Measurements from ENCODE around the gene PSMB3.
"Not testable (repeated sequence)": the region's sequence is repeated elsewhere in the genome, so short reads cannot be mapped to it uniquely, and the experiment has no call there.

PSMB3 gene

GRCh38 chr17:38715216-38715943 lies 37.2 kb upstream of the PSMB3 start:
- DNase-seq (ENCODE audit: extremely low read depth in 1 of 2, low read depth in 1 of 2) = no peak

- DNase-seq (ENCODE audit: extremely low read depth in 1 of 2, low read depth in 1 of 2) = no peak
These were observed 36.1 kb upstream of the PSMB3 start for GRCh38 chr17:38716368-38717005.

GRCh38 chr17:38717139-38717745 lies 35.3 kb upstream of the PSMB3 start:
- DNase-seq (ENCODE audit: extremely low read depth in 1 of 2, low read depth in 1 of 2) = no peak

- DNase-seq (ENCODE audit: extremely low read depth in 1 of 2, low read depth in 1 of 2) = no peak
These were observed 33.1 kb upstream of the PSMB3 start for GRCh38 chr17:38719289-38719942.

GRCh38 chr17:38719943-38720641 lies 32.4 kb upstream of the PSMB3 start:
- DNase-seq (ENCODE audit: extremely low read depth in 1 of 2, low read depth in 1 of 2) = no peak

GRCh38 chr17:38720941-38721340 lies 31.6 kb upstream of the PSMB3 start:
- no peak for DNase-seq (ENCODE audit: extremely low read depth in 1 of 2, low read depth in 1 of 2)

- DNase-seq (ENCODE audit: extremely low read depth in 1 of 2, low read depth in 1 of 2) = no peak
These were observed 30.7 kb upstream of the PSMB3 start for GRCh38 chr17:38721802-38722201.

GRCh38 chr17:38724337-38724988 lies 28.1 kb upstream of the PSMB3 start:
- no peak for DNase-seq (ENCODE audit: extremely low read depth in 1 of 2, low read depth in 1 of 2)

GRCh38 chr17:38725066-38725465 lies 27.5 kb upstream of the PSMB3 start:
- DNase-seq (ENCODE audit: extremely low read depth in 1 of 2, low read depth in 1 of 2) = no peak

- not testable (repeated sequence) for DNase-seq (ENCODE audit: extremely low read depth in 1 of 2, low read depth in 1 of 2)
These were observed 26.4 kb upstream of the PSMB3 start for GRCh38 chr17:38726145-38726544.

- no peak for DNase-seq (ENCODE audit: extremely low read depth in 1 of 2, low read depth in 1 of 2)
These were observed 24.8 kb upstream of the PSMB3 start for GRCh38 chr17:38727736-38728135.

GRCh38 chr17:38728290-38728831 lies 24.2 kb upstream of the PSMB3 start:
- DNase-seq (ENCODE audit: extremely low read depth in 1 of 2, low read depth in 1 of 2) = peak; percentile 31 to 43

- no peak for DNase-seq (ENCODE audit: extremely low read depth in 1 of 2, low read depth in 1 of 2)
These were observed 23.1 kb upstream of the PSMB3 start for GRCh38 chr17:38729368-38729885.

- DNase-seq (ENCODE audit: extremely low read depth in 1 of 2, low read depth in 1 of 2) = peak; percentile 51 to 80
These were observed 22.5 kb upstream of the PSMB3 start, which contains the start of gene CISD3 for GRCh38 chr17:38729886-38730525. TSS of gene CISD3 (plus strand) at chr17:38730341. CDS start at chr17:38730359, 18 bp downstream.

- no peak for DNase-seq (ENCODE audit: extremely low read depth in 1 of 2, low read depth in 1 of 2)
These were observed 21.8 kb upstream of the PSMB3 start for GRCh38 chr17:38730526-38731379.

- DNase-seq (ENCODE audit: extremely low read depth in 1 of 2, low read depth in 1 of 2) = no peak
These were observed 20.8 kb upstream of the PSMB3 start for GRCh38 chr17:38731526-38732294.

GRCh38 chr17:38732376-38733281 lies 19.9 kb upstream of the PSMB3 start:
- DNase-seq (ENCODE audit: extremely low read depth in 1 of 2, low read depth in 1 of 2) = no peak

Data from activated CD8-positive, alpha-beta memory T cell treated with anti-CD3 and anti-CD28 coated beads for 1 hour (primary cell).